Trophoblast cell (in vitro differentiated cells and primary cell): ENCODE results near the gene MPPED2.

Experiments used
- DNase-seq, 2 donors: peaks; one replicate each; pipeline ENCODE4 v3.0.0-alpha.2; 2016
- H2AFZ ChIP-seq: 2 replicates; pipeline ENCODE4 v1.6.1; 2013; ENCODE audit warnings: low read length, moderate library complexity, mild to moderate bottlenecking; ENCODE audit not compliant: insufficient read depth, poor library complexity
- H2AK5ac ChIP-seq: 2 replicates; pipeline ENCODE4 v1.6.1; 2013; ENCODE audit warnings: mild to moderate bottlenecking, low read length
- H2BK120ac ChIP-seq: 2 replicates; pipeline ENCODE4 v1.6.1; 2013; ENCODE audit warnings: low read length, mild to moderate bottlenecking, moderate library complexity; ENCODE audit not compliant: insufficient read depth, poor library complexity
- H2BK12ac ChIP-seq: 2 replicates; pipeline ENCODE4 v1.6.1; 2013; ENCODE audit warnings: mild to moderate bottlenecking, low read length, moderate library complexity
- H2BK5ac ChIP-seq: 2 replicates; pipeline ENCODE4 v1.6.1; 2013; ENCODE audit warnings: low read length, low read depth, moderate library complexity, mild to moderate bottlenecking; ENCODE audit not compliant: poor library complexity
- H3K14ac ChIP-seq: 2 replicates; pipeline ENCODE4 v1.6.1; 2013; ENCODE audit warnings: mild to moderate bottlenecking, low read length
- H3K18ac ChIP-seq: 2 replicates; pipeline ENCODE4 v1.6.1; 2013; ENCODE audit warnings: mild to moderate bottlenecking, low read length
- H3K23ac ChIP-seq: 2 replicates; pipeline ENCODE4 v1.6.1; 2013; ENCODE audit warnings: low read length
- H3K27ac ChIP-seq: 2 replicates; pipeline ENCODE4 v1.5.1; 2013; ENCODE audit warnings: low read depth, mild to moderate bottlenecking, inconsistent platforms, low read length, moderate library complexity
- H3K27me3 ChIP-seq: 2 replicates; pipeline ENCODE4 v1.6.1; 2013; ENCODE audit warnings: inconsistent platforms, mild to moderate bottlenecking, low read length, moderate library complexity; ENCODE audit not compliant: insufficient read depth
- H3K36me3 ChIP-seq, 2 experiments: 1 replicate in 1 of 2; 2 replicates in 1 of 2; pipeline ENCODE4 v1.6.1; 2013; ENCODE audit warnings: low read length in 2 of 2, mild to moderate bottlenecking in 2 of 2, moderate library complexity in 1 of 2; ENCODE audit not compliant: insufficient read depth in 2 of 2, control insufficient read depth in 1 of 2
- H3K4ac ChIP-seq: 2 replicates; pipeline ENCODE4 v1.6.1; 2013; ENCODE audit warnings: low read depth, mild to moderate bottlenecking, low read length, moderate library complexity
- H3K4me1 ChIP-seq, 2 experiments: 1 replicate in 1 of 2; 2 replicates in 1 of 2; pipeline ENCODE4 v1.6.1; 2013; ENCODE audit warnings: low read length in 2 of 2, mild to moderate bottlenecking in 2 of 2, moderate library complexity in 1 of 2; ENCODE audit not compliant: insufficient read depth in 2 of 2, control insufficient read depth in 1 of 2
- H3K4me2 ChIP-seq: 2 replicates; pipeline ENCODE4 v1.6.1; 2013; ENCODE audit warnings: inconsistent platforms, mild to moderate bottlenecking, low read length, moderate library complexity
- H3K4me3 ChIP-seq: 2 replicates; pipeline ENCODE4 v1.5.1; 2013; ENCODE audit warnings: mild to moderate bottlenecking, low read depth, low read length, inconsistent platforms
- H3K79me1 ChIP-seq: one replicate; pipeline ENCODE4 v1.6.1; 2013; ENCODE audit warnings: low read length
- H3K79me2 ChIP-seq: 2 replicates; pipeline ENCODE4 v1.6.1; 2013; ENCODE audit warnings: low read length, mild to moderate bottlenecking; ENCODE audit not compliant: control insufficient read depth, insufficient read depth, poor library complexity
- H3K9ac ChIP-seq: 2 replicates; pipeline ENCODE4 v1.6.1; 2013; ENCODE audit warnings: mild to moderate bottlenecking, low read length
- H3K9me3 ChIP-seq: 2 replicates; pipeline ENCODE4 v1.6.1; 2013; ENCODE audit warnings: low read depth, mild to moderate bottlenecking, control low read depth, inconsistent platforms, low read length; ENCODE audit not compliant: insufficient read depth
- H4K12ac ChIP-seq: 2 replicates; pipeline ENCODE4 v1.6.1; 2013; ENCODE audit warnings: low read depth, mild to moderate bottlenecking, low read length, moderate library complexity
- H4K8ac ChIP-seq: 2 replicates; pipeline ENCODE4 v1.6.1; 2013; ENCODE audit warnings: low read depth, mild to moderate bottlenecking, low read length, moderate library complexity
- H4K91ac ChIP-seq: one replicate; pipeline ENCODE4 v1.6.1; 2013; ENCODE audit warnings: low read depth, mild to moderate bottlenecking, low read length, moderate library complexity
- WGBS: extraction: QIAGEN DNeasy Blood & Tissue Kit; methylation state at CpG from one replicate; pipeline ENCODE4 v1.1.7; 2013; ENCODE audit warnings: missing lambda C conversion rate; ENCODE audit not compliant: insufficient read length, insufficient coverage; ENCODE audit errors: extremely low coverage; 5-methylcytosine and 5-hydroxymethylcytosine counted together

The MPPED2 gene

GRCh38 chr11:30522536-30523243, 63.5 kb downstream of the MPPED2 start:
- Histone ChIP-seq H3K23ac (no peak overlapping the region), H2BK12ac (no peak overlapping the region), H3K9me3 (no peaks in the 10 kb centered on the region), H2BK120ac (no peak overlapping the region), H2AFZ (no peak overlapping the region), H4K12ac (no peak overlapping the region), H3K27ac (no peak overlapping the region), H3K79me1 (no peaks in the 10 kb centered on the region), H3K27me3 (no peaks in the 10 kb centered on the region), H4K91ac (no peak overlapping the region), H3K4me2 (no peak overlapping the region), H3K9ac (no peak overlapping the region), H3K4ac (no peak overlapping the region), H2AK5ac (no peak overlapping the region), H3K79me2 (no peaks in the 10 kb centered on the region), H3K14ac (no peak overlapping the region), H3K36me3 (no peaks in the 10 kb centered on the region), H2BK5ac (no peak overlapping the region), H4K8ac (no peak overlapping the region), H3K18ac (no peak overlapping the region), H3K4me1 (no peaks in the 10 kb centered on the region), H3K4me3 (no peak overlapping the region)
- DNase-seq: no peak
- no CpG with 5 or more reads among the region's 9 CpGs for WGBS

- no CpG with 5 or more reads among the region's 8 CpGs for WGBS
- Histone ChIP-seq H2BK12ac (no peak overlapping the region), H2AK5ac (no peak overlapping the region), H3K4ac (no peak overlapping the region), H3K27me3 (no peaks in the 10 kb centered on the region), H3K4me2 (no peak overlapping the region), H3K4me1 (no peaks in the 10 kb centered on the region), H3K23ac (no peak overlapping the region), H3K4me3 (no peak overlapping the region), H3K18ac (no peak overlapping the region), H2BK120ac (no peak overlapping the region), H2BK5ac (no peak overlapping the region), H2AFZ (no peak overlapping the region), H3K14ac (no peak overlapping the region), H4K12ac (no peak overlapping the region), H4K8ac (no peak overlapping the region), H3K79me1 (no peaks in the 10 kb centered on the region), H3K27ac (no peak overlapping the region), H3K79me2 (no peaks in the 10 kb centered on the region), H3K9ac (no peak overlapping the region), H3K9me3 (no peaks in the 10 kb centered on the region), H3K36me3 (no peaks in the 10 kb centered on the region), H4K91ac (no peak overlapping the region)
- DNase-seq: no peak
Measured at GRCh38 chr11:30521297-30522071, 64.7 kb downstream of the MPPED2 start.

GRCh38 chr11:30513087-30513486, 73.1 kb downstream of the MPPED2 start:
- no peaks in the 10 kb centered on the region for H3K9me3 ChIP-seq
- H2BK12ac ChIP-seq: no peak overlapping the region
- H4K91ac ChIP-seq: no peak overlapping the region
- DNase-seq: no peak
- no peaks in the 10 kb centered on the region for H3K79me1 ChIP-seq
- H2BK5ac ChIP-seq: no peak overlapping the region
- H3K18ac ChIP-seq: no peak overlapping the region
- no peak overlapping the region for H4K12ac ChIP-seq
- H2AFZ ChIP-seq: no peak overlapping the region
- no CpG with 5 or more reads among the region's 1 CpG for WGBS
- H3K79me2 ChIP-seq: no peaks in the 10 kb centered on the region
- H3K36me3 ChIP-seq: no peaks in the 10 kb centered on the region
- no peak overlapping the region for H3K27ac ChIP-seq
- H3K4me1 ChIP-seq: no peaks in the 10 kb centered on the region
- H4K8ac ChIP-seq: no peak overlapping the region
- H3K23ac ChIP-seq: no peak overlapping the region
- H3K9ac ChIP-seq: no peak overlapping the region
- H3K4me3 ChIP-seq: no peak overlapping the region
- no peak overlapping the region for H3K4me2 ChIP-seq
- no peak overlapping the region for H2BK120ac ChIP-seq
- H3K27me3 ChIP-seq: no peaks in the 10 kb centered on the region
- H3K14ac ChIP-seq: no peak overlapping the region
- no peak overlapping the region for H3K4ac ChIP-seq
- no peak overlapping the region for H2AK5ac ChIP-seq

- Histone ChIP-seq H3K27ac (no peak overlapping the region), H3K4ac (no peak overlapping the region), H4K12ac (no peak overlapping the region), H3K9me3 (no peaks in the 10 kb centered on the region), H3K4me1 (no peaks in the 10 kb centered on the region), H3K27me3 (no peaks in the 10 kb centered on the region), H4K8ac (no peak overlapping the region), H4K91ac (no peak overlapping the region), H3K23ac (no peak overlapping the region), H2BK12ac (no peak overlapping the region), H3K4me3 (no peak overlapping the region), H3K14ac (no peak overlapping the region), H2BK5ac (no peak overlapping the region), H3K79me1 (no peaks in the 10 kb centered on the region), H3K79me2 (no peaks in the 10 kb centered on the region), H2AFZ (no peak overlapping the region), H2BK120ac (no peak overlapping the region), H3K9ac (no peak overlapping the region), H2AK5ac (no peak overlapping the region), H3K18ac (no peak overlapping the region), H3K36me3 (no peaks in the 10 kb centered on the region), H3K4me2 (no peak overlapping the region)
- WGBS: no CpG with 5 or more reads among the region's 4 CpGs
- DNase-seq: no peak
Measured at GRCh38 chr11:30511408-30511807, 74.7 kb downstream of the MPPED2 start.
